Left hindlimb (tissue), 1 donor: ENCODE results near the gene MACIR.

Source experiments
- DNase-seq: peaks from one replicate; pipeline ENCODE4 v3.0.0-alpha.2; 2018

The MACIR gene

GRCh38 chr5:103293719-103294118 is 35.2 kb downstream of the MACIR start:
- DNase-seq = no peak

DNA sequence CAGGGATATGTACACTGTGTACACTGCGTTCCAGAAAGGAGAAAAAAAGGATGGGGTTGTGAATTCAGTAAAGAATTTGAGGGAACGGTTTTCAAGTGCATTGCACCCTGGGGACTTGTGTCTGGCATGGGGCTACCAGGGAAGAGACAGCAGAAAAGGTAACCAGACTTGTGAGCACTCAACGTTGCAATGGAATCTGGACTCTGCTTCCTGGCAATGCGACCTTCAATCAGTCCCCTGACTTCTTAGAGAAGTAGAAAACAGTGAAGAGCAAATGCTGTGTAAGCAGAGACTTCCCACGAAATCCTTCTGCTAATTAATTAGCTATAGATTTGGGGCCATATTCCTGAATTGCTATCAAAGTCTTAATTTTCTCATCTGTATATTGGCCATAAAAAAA is 36.3 kb downstream of the MACIR start:
- no peak for DNase-seq

DNA sequence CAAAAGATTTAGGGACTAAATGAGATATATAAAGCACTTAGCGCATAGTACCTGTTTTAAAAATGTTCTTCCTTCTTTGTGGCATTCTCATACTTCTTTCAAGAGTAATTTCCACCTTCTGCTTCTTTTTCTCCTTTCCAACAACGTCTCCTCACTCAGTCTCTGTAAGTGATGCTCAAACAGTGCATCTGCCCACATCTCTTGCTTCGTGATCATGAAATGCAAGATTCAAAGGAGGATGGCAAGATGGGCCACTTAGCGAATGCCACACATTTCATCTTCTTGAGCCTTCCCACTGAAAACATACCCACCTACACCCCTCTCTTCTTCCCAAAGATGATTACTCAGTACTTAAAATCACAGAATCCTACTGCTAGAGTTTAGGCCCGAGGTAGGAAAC is 36.9 kb downstream of the MACIR start:
- no peak for DNase-seq

GRCh38 chr5:103295871-103296270 is 37.3 kb downstream of the MACIR start:
- DNase-seq = no peak

DNA sequence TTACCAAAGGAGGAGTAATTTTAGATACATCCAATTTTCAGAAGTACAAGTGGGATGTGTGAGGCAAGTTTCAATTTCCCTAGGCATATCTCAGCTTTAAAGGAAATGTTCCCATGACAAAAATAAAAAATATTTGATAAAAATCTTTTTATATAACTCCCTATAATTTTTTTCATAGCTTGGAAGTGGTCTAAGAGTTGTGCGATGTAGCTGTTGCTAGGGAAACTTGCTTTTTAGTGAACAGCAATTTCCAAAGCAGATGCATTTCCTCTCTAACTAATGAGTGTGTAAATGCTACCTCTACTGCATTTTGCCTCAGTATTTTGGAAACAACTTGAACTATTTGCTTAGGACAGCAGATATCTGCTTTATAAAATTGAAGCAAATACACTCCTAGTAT is 39.6 kb downstream of the MACIR start:
- no peak for DNase-seq

GRCh38 chr5:103298607-103299188 is 40.1 kb downstream of the MACIR start:
- DNase-seq = no peak

DNA sequence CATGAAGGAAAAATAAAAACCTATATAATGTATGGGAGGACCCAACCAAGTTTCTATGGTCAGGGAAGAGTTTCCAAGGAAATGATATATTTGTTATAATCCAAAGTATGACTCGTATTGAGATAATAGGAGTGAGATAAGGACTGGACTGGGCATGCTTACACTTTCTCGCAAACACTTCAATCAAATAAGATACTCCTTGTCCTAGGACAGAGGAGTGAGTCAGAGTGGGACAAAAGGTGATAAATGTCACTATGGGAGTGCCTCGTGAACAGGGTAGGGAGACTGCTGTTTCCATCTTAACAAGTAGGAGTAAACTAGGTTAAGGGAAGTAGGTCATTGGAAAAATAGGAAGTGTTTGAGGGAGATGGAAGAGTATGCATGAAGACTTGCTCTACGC is 47.2 kb downstream of the MACIR start:
- DNase-seq = no peak

DNA sequence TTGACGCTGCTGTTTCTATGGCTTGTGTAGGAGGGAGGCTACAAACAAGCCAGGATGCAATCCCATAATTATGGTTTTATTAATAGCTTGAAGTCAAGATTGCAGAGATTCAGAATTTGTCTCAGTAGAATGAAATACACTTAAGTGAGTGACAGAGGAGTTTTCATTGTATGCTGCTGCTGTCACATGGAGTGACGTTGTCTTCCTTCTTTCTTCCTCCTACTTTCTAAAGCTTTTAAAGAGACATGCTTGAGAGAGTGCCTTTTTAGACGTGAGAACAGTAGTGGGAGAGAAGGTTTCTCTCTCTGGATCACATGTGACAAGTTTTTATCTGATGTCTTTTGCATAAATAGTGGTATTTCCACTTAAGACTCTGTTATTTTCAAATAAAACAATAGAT is 48.9 kb downstream of the MACIR start:
- DNase-seq = no peak

GRCh38 chr5:103308774-103309173 is 50.2 kb downstream of the MACIR start:
- no peak for DNase-seq

DNA sequence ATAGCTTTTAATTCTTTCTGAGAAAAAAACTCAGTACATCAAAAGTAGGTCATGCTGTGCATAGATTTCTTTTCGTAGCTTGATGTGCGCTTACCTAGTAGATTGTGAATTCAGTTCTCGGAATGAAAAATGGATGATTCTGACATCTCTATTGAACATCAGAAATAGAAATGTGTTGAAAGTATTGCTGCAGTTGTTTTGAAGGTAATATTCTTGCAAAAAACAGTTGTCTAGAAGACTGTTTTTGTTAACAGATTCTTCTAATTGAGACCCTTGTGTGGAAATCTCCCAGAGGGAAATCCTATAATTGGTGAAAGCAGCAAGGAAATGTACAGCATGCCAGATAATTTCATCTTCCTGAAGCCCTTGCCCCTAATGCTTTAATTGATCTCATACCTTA is 54.5 kb downstream of the MACIR start:
- DNase-seq = no peak

DNA sequence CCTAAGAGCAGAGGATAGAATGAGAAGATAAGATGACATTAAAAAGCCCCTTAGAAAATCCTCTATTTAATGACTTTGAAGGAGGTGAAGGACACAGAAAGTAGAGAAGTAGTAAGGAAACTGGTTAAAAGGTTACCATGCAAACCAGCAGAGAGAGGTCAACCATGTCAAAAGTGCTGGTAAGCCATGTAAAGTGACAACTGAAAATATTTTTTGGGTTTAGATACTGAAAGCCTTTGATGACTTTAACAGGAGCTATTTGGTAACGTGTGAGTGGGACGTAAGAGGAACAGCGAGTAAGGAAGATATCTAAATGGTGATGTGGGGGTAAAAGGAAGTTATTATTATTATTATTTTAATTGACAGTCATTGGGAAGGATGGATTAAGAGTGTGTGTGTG is 56.9 kb downstream of the MACIR start:
- DNase-seq = no peak

- no peak for DNase-seq
Measured at GRCh38 chr5:103327451-103327850, 68.9 kb downstream of the MACIR start.

- no peak for DNase-seq
Measured at GRCh38 chr5:103327893-103328292, 69.3 kb downstream of the MACIR start.
